Activated naive CD8-positive, alpha-beta T cell treated with anti-CD3 and anti-CD28 coated beads for 36 hours (primary cell): Measurements from ENCODE around the gene ZFPM1. TPM values are rescaled to one million over a fixed set of nuclear protein-coding genes. Genes with fewer than 3 reads are reported as not detected.
"Not testable (repeated sequence)": the region's sequence is repeated elsewhere in the genome, so short reads cannot be mapped to it uniquely, and the experiment has no call there.

ENCODE experiments used
- DNase-seq: peaks from one replicate; pipeline ENCODE4 v3.0.0; 2021
- H3K27ac Mint-ChIP-seq: one replicate; pipeline ENCODE4 v1.8.0; 2022; ENCODE audit warnings: mild to moderate bottlenecking, moderate library complexity, mixed read lengths
- H3K27me3 Mint-ChIP-seq: one replicate; pipeline ENCODE4 v1.8.0; 2022; ENCODE audit warnings: mild to moderate bottlenecking, mixed read lengths
- H3K36me3 Mint-ChIP-seq: one replicate; pipeline ENCODE4 v1.8.0; 2021; ENCODE audit warnings: mild to moderate bottlenecking, mixed read lengths
- H3K4me1 Mint-ChIP-seq: one replicate; pipeline ENCODE4 v1.8.0; 2021; ENCODE audit warnings: mixed read lengths
- H3K4me3 Mint-ChIP-seq: one replicate; pipeline ENCODE4 v1.8.0; 2022; ENCODE audit warnings: mild to moderate bottlenecking, moderate library complexity, mixed read lengths
- H3K9me3 Mint-ChIP-seq: one replicate; pipeline ENCODE4 v1.8.0; 2022; ENCODE audit warnings: mixed read lengths
- total RNA-seq, 2 experiments: library from RNA; stranded (reverse); gene quantifications; one replicate each; pipeline ENCODE4 v1.2.3, GENCODE V29; 2021

The ZFPM1 gene
- total RNA-seq = 1 to 10 TPM; 6.7 to 6.9 TPM

DNA sequence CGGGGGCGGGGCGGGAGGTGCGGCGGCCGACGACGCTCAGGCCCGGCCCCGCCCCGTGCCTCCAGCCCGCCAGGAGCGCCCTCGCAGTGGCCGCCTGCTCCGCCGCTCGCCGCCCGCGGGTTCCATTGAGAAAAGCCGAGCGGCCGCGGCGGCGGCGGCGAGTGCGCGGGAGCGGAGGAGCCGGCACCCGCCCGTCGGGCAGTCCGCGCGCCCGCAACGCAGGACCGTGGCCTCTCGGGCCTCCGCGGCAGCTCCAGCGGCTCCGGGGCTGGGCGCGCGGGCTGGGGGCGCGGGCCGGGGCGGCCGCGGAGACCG is at the start of gene ZFPM1:
Gene ZFPM1, plus strand, starts transcription at position 64 of the 315 bp plus-strand sequence. CDS start 359 bp downstream, outside the sequence.
- DNase-seq = no peak
- Mint-ChIP-seq H3K9me3 (no peaks in the 10 kb centered on the region), H3K27me3 (no peaks in the 10 kb centered on the region), H3K4me3 (peak within 1 kb of the TSS; percentile 89), H3K27ac (peak within 1 kb of the TSS; percentile 85), H3K36me3 (peaks cover 3% of the 10 kb centered on the region), H3K4me1 (peaks cover 29% of the 10 kb centered on the region)

DNA sequence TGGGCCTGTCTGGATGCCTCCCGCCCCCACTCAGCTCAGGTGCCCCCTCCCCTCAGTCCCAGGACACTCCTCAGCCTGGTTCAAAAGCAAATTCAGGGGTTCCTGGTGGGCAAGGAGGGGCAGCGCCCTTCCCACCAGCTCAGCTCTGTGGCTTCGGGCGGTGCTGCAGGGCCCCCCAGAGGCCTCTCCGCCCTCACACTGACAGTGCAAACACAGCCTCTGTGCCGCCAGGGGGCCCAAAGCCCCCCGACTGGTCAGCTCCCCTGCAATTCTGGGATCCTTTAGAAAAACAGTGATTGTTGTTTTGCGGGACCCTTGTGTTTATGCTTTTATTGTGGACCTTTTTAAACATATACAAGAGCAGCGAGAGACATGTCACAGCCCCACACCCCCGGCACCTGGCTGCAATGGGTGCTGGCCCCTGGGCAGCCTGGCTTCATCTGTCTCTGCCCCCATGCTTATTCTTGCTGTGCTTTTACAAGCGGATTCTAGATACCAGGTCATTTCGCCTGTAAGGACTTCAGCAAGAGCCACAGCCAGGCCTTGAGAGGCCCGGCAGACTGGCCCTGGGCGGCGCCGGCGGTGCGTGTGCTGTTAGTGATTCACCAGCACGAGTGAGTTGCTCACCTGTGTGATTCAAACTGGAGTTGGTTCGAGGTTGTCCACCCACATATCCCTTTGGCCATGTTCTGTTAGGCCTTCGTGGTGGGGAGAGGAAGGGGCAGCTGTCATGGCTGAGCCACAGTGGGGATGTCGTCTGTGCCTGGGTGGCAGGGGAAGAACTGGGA is 49.1 kb upstream of the ZFPM1 start:
- no peak for DNase-seq
- Mint-ChIP-seq H3K4me1 (peaks cover 4% of the 10 kb centered on the region), H3K9me3 (no peaks in the 10 kb centered on the region), H3K27me3 (no peaks in the 10 kb centered on the region), H3K36me3 (no peaks in the 10 kb centered on the region), H3K27ac (no peak overlapping the region), H3K4me3 (no peak overlapping the region)

DNA sequence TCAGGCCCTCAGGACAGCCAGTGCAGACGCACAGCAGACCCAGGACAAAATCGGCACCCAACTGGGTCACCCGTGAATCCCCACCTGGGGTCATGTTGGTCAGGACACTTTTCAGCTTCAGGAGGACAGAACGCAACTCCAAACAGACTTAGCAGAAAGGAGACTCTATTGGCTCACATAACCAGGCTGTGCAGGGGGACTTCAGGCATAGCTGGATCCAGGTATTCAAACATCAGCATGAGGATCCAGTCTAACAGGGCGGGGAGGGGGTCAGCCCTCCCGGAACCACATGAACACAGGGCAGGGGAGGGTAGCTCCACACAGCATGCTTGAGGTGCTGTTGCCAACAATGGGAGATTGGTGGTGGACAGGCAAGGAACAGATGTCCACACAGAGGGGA is 48.3 kb upstream of the ZFPM1 start:
- H3K27ac Mint-ChIP-seq = no peak overlapping the region
- H3K4me1 Mint-ChIP-seq = peaks cover 4% of the 10 kb centered on the region
- no peak overlapping the region for H3K4me3 Mint-ChIP-seq
- DNase-seq = no peak
- no peaks in the 10 kb centered on the region for H3K27me3 Mint-ChIP-seq
- no peaks in the 10 kb centered on the region for H3K36me3 Mint-ChIP-seq
- no peaks in the 10 kb centered on the region for H3K9me3 Mint-ChIP-seq

DNA sequence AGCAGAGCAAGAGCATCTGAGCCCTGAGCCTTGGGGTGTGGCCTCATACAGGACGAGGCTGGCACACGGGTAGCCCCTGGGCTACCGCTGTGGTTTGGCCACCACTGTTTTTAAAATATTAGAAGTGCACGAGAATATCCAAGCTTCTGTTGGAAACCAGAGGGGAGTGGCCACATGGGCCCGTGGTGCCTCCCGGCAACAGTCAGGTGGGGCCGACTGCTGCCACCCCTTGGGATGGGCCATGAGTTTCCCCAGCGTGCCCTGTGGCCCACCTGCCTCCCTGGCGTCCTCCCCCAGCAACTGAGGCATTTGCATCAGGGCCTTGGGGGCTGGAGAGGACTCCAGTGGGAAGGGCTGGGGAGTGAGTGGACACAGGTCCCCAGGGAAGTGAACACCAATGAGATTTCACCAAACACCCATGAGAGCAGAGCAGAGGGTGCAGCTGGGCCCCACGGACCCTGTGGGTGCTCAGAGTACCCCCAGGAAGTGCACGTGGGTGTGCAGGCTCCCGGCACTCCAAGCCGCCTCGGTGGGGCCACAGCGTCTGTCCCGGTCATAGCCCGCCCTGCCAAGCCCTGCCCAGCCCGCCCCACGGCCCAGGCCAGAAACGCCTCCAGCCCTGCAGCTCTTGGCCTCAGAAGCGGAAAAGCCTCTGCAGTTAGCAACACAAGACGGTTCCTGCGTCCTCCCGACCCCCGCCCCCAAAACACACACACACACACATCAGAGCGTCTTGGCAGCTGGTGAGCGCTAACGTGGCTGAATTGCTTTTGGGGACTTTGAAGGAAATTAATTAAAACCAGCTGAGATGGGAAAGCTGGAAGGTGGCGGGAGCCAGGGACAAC is 47.6 kb upstream of the ZFPM1 start:
- no peak overlapping the region for H3K4me3 Mint-ChIP-seq
- no peak for DNase-seq
- no peaks in the 10 kb centered on the region for H3K9me3 Mint-ChIP-seq
- no peaks in the 10 kb centered on the region for H3K27me3 Mint-ChIP-seq
- H3K27ac Mint-ChIP-seq = no peak overlapping the region
- H3K36me3 Mint-ChIP-seq = no peaks in the 10 kb centered on the region
- peaks cover 4% of the 10 kb centered on the region for H3K4me1 Mint-ChIP-seq

DNA sequence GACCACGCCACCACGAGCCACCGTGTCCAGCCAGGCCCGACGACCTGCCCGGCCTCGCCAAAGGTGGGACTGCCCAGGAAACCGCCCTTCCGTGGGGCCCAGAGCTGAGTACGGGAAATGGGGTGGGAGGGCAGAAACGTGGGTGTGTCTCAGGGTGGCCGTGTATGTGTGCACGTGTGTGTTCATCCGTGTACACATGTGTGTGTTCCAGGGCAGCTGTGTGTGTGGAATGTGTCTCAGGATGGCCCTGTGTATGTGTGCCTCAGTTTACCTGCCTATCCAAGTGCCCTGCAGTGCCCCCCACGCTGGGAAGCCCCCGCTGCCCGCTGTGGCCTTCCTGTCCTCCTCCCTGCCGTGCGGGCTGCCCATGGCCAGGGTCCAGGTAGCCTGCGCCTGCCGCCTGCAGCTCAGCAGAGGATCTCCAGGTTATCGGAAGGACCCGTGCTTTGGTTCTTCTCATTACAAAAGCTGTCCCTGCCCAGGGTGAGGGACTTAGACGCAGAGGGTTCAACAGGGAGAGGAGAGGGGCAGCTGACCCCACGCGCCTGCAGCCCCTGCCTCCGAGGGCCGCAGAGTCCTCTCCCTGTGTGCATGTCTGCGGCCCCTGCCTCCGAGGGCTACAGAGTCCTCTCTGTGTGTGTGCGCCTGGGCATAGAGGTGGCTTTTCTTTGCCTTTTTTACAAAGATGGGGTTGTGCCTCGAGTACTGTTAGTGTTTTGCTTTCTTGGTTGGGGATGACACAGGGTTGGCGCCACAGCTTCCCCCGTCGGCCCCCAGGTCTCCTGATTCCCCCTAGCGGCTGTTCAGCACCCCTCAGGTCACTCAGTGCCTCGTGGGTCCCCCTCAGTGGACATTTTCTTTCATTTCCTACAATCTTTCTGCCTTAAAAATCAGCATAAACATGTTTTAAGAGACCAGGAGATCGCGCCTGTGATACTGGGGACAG is 46.7 kb upstream of the ZFPM1 start:
- H3K36me3 Mint-ChIP-seq = no peaks in the 10 kb centered on the region
- H3K4me3 Mint-ChIP-seq = no peak overlapping the region

DNA sequence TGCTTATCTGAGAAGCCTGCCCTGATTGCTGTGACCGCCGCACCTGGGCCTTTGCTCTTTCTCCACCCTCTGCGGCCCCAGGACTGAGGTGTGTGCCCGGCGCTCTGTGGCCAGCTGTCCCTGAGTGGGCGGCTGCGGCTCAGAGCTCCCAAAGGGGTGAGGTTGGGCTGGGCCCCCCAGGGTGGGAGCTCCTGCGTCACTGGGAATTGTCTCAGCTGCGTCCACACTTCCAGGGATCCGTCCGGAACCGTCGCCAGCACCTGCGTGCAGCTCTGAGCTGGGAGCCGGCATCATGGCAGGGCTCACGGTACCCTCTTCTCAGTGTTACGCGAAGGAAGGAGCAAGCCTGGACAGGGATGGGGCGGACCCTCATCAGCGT is 46.0 kb upstream of the ZFPM1 start:
- Mint-ChIP-seq H3K27me3 (no peaks in the 10 kb centered on the region), H3K27ac (no peak overlapping the region), H3K4me3 (no peak overlapping the region), H3K36me3 (no peaks in the 10 kb centered on the region), H3K4me1 (peaks cover 4% of the 10 kb centered on the region), H3K9me3 (no peaks in the 10 kb centered on the region)
- no peak for DNase-seq

More for the DNA sequence above, 46.7 kb upstream of the ZFPM1 start:
- no peak for DNase-seq
- Mint-ChIP-seq H3K27ac (no peak overlapping the region), H3K4me1 (peaks cover 4% of the 10 kb centered on the region), H3K27me3 (no peaks in the 10 kb centered on the region), H3K9me3 (no peaks in the 10 kb centered on the region)

DNA sequence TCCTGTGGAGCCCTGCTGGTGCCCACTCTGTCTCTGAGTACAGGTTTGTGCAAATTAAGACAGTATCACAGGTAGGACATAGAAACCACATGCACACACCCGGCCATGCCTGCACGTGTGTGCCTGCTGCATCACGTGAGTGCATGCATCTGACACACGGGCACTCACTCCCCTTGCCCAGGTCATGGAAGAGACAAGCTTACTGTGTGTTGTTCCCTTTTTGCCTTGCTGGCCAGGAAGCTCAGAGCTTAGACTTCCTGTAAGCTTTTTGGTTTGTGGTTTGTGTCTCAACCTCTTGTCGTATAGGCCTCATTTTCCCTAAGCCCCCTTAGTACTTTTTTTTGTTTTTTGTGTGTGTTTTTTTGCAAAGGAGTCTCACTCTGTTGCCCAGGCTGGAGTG is 45.3 kb upstream of the ZFPM1 start:
- no peaks in the 10 kb centered on the region for H3K27me3 Mint-ChIP-seq
- H3K9me3 Mint-ChIP-seq = no peaks in the 10 kb centered on the region
- H3K27ac Mint-ChIP-seq = no peak overlapping the region
- no peak overlapping the region for H3K4me3 Mint-ChIP-seq
- no peaks in the 10 kb centered on the region for H3K36me3 Mint-ChIP-seq
- peaks cover 4% of the 10 kb centered on the region for H3K4me1 Mint-ChIP-seq
- DNase-seq = no peak

DNA sequence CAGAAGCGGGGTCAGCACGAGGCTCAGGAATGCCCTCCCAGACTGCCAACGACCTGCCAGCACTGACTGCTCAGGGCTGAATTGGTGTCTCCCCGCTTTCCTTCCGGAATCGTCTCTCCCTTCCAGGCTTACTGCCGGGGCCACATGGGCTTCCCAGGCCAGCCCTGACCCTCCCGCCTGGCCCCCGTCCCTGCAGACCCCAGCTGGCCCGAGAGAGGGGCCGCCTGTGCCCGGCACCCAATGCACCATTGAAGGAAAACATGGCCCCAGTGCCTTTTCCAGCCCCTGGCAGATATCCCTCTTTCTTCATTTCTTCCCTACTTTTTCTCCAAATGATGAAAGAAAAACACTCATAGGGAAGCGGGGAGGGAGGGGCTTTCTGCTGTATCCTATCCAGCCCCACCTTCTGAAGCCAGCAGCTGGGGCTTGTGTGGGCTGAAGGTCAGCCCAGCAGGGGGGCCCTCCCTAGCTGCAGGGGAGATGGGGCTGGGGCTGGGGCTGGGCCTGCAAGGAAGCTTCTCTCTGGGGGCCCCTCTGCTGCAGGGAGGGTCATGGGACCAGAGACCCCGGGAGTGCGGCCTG is 44.4 kb upstream of the ZFPM1 start:
- Mint-ChIP-seq H3K36me3 (no peaks in the 10 kb centered on the region), H3K27ac (no peak overlapping the region), H3K4me1 (peaks cover 4% of the 10 kb centered on the region), H3K9me3 (no peaks in the 10 kb centered on the region), H3K4me3 (no peak overlapping the region), H3K27me3 (no peaks in the 10 kb centered on the region)
- no peak for DNase-seq

DNA sequence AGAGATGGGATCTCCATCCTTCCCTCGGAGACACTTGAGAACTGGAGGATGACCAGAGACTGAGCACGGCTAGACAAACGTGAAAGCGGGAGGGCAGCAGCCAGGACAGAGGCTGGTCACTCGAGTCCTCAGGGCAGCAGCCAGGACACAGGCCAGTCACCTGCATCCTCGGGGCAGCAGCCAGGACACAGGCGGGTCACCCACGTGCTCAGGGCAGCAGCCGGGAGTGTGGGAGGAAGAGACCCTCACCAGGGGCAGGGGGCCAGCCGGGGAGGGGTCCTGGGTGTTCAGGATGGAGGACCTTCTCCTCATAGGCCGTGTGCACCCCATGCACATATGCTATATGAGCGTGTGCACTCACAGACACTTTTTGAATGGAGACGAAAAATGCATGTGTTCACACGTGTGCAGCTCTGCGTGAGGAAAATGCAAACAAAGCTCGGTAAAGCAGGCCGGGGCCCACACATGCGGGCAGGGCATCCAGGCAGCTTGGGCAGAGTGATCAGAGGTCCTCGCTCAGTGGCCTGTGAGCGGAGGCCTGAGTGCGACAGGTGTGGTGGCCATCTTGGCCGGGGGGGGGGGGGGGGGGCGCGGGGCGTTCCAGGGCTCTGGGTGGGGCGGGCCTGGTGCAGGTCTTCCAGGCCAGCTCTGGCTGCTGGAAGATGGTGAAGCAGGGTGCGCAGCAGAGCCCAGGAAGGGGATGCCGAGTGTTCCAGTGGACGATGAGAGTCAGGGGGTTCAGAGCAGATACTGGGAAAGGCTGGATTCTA is 43.6 kb upstream of the ZFPM1 start:
- H3K27ac Mint-ChIP-seq = no peak overlapping the region
- no peaks in the 10 kb centered on the region for H3K36me3 Mint-ChIP-seq
- no peak for DNase-seq

DNA sequence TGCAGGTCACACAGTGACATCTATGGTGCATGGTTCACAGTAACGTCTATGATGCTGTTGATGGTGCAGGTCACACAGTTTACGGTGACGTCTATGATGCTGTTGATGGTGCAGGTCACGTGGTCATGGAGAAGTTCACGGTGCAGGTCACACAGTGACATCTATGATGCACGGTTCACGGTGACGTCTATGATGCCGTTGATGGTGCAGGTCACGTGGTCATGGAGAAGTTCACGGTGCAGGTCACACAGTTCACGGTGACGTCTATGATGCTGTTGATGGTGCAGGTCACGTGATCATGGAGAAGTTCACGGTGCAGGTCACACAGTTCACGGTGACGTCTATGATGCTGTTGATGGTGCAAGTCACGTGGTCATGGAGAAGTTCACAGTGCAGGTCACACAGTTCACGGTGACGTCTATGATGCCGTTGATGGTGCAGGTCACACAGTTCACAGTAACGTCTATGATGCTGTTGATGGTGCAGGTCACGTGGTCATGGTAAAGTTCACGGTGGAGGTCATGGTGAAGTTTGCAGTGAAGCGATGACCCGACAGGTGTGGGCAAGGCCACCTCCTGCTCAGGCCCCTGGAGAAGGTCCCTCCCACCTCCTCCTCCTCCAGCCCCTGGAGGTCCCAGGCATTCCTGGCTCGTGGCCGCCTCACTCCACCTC is 42.6 kb upstream of the ZFPM1 start:
- not testable (repeated sequence) for DNase-seq, H3K4me1 Mint-ChIP-seq, H3K27me3 Mint-ChIP-seq, H3K9me3 Mint-ChIP-seq, H3K4me3 Mint-ChIP-seq, H3K27ac Mint-ChIP-seq, H3K36me3 Mint-ChIP-seq

More for the DNA sequence above, 43.6 kb upstream of the ZFPM1 start:
- peaks cover 4% of the 10 kb centered on the region for H3K4me1 Mint-ChIP-seq
- H3K4me3 Mint-ChIP-seq = no peak overlapping the region
- no peaks in the 10 kb centered on the region for H3K9me3 Mint-ChIP-seq
- no peaks in the 10 kb centered on the region for H3K27me3 Mint-ChIP-seq

DNA sequence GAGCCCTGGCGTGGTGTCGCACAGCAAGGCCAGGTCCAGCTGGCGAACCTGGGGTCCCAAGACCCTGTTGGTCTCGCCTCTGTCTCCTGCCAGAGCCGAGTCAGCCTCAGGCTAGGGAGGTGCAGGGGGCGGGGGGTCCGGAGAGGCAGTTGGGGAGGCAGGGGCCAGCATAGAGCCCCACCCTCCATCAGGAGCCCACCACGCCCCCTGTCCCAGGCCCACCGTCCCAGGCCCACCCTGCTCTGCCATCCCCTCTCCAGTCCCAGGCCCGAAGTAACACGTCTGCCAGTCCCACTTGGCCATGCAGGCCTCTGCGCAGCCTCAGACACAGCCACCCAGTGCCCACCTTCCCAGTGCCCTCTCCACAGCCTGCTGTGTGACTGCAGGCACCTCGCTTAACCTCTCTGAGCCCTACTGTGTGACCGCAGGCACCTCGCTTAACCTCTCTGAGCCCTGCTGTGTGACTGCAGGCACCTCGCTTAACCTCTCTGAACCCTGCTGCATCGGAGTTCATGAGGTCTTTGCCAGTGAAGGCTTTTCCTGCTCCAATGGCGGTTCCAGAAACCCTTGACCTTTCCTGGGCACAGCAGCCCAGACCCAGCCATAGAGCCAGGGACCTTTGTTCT is 41.0 kb upstream of the ZFPM1 start:
- no peaks in the 10 kb centered on the region for H3K9me3 Mint-ChIP-seq

DNA sequence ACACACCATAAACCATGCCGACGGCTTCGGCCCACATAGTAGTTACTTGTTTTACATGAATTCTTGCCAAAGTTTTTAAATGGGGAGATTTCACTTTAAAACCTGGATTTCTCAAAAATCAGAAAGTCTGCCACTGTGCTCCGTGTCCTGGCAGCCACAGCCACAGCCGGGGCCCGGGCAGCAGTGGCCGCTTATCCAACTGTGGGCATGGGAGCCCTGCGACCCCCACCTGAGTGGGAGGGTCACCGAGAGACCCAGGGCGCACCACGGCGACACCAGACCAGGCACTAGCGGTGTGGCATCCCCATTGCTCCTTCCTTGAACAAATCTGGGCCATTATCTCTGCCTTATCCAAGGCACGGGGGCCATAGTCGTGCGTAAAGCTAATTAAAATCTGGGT is 40.3 kb upstream of the ZFPM1 start:
- no peaks in the 10 kb centered on the region for H3K27me3 Mint-ChIP-seq
- H3K36me3 Mint-ChIP-seq = no peaks in the 10 kb centered on the region
- no peaks in the 10 kb centered on the region for H3K9me3 Mint-ChIP-seq
- no peak for DNase-seq
- H3K4me1 Mint-ChIP-seq = peaks cover 3% of the 10 kb centered on the region
- no peak overlapping the region for H3K27ac Mint-ChIP-seq
- no peak overlapping the region for H3K4me3 Mint-ChIP-seq

More for the DNA sequence above, 41.0 kb upstream of the ZFPM1 start:
- Mint-ChIP-seq H3K4me3 (no peak overlapping the region), H3K36me3 (no peaks in the 10 kb centered on the region), H3K27me3 (no peaks in the 10 kb centered on the region), H3K27ac (no peak overlapping the region), H3K4me1 (peaks cover 4% of the 10 kb centered on the region)
- DNase-seq = no peak

DNA sequence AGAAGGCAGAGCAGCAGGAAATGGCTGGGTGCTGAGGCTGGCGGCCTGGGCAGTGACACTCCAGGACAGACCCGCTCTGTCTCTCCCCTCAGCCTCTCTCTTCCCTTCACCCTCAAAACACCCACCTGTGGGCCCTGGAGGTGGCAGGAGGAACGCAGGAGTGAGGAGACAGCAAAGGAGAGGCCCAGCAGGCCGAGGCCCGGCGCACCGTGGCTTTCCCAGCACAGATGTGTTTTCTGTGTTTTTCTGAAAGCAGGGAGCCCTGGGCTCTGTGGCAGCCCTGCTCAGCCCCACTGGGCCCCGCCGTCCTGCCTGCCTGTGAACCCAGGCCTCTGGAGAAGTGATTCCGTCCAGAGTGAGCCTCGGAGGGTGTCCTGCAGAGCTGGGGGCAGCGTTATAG is 39.8 kb upstream of the ZFPM1 start:
- no peaks in the 10 kb centered on the region for H3K27me3 Mint-ChIP-seq
- no peak overlapping the region for H3K27ac Mint-ChIP-seq
- H3K9me3 Mint-ChIP-seq = no peaks in the 10 kb centered on the region
- no peak for DNase-seq
- no peaks in the 10 kb centered on the region for H3K4me1 Mint-ChIP-seq
- H3K4me3 Mint-ChIP-seq = no peak overlapping the region
- H3K36me3 Mint-ChIP-seq = no peaks in the 10 kb centered on the region
